IMR-90 (cell line): ENCODE measurements around the gene NDUFB2. TPM values are rescaled to one million over a fixed set of nuclear protein-coding genes. Genes with fewer than 3 reads are reported as not detected.

Experiments
- ATAC-seq: fragments of 200-7000 bp; cut with Tn5 transposase; 2 replicates; pipeline ENCODE4 v1.9.1; 2020; ENCODE audit warnings: low read depth, mild to moderate bottlenecking, moderate library complexity
- BruUV-seq: library from RNA; stranded (reverse); fragments of 400-500 nt; replicated peaks from 2 replicates; lab custom pipeline; 2021; lab: Mats Ljungman, UMichigan
- CTCF ChIA-PET: fragments of 300-600 bp; formaldehyde crosslinking; extraction: SDS; loops from one replicate; lab custom pipeline; 2021; ENCODE audit warnings: antibody characterized with exemption; lab: Yijun Ruan, JAX
- POLR2A ChIA-PET: fragments of 300-600 bp; sonication (Branson Sonifier 250); formaldehyde crosslinking; loops from one replicate; lab custom pipeline; 2022; ENCODE audit warnings: antibody characterized with exemption; ENCODE audit not compliant: unreplicated experiment; lab: Charles Lee
- DNase-seq: peaks from one replicate; pipeline ENCODE4 v3.0.0; 2013
- H2AFZ ChIP-seq: replicated peaks from 2 replicates; pipeline ENCODE3; 2013; ENCODE audit warnings: low read length, mild to moderate bottlenecking; ENCODE audit not compliant: poor library complexity
- H2AK5ac ChIP-seq: 2 replicates; pipeline ENCODE4 v1.6.1; 2013; ENCODE audit warnings: low read depth, low read length, inconsistent platforms
- H2AK9ac ChIP-seq: replicated peaks from 2 replicates; pipeline ENCODE3; 2013; ENCODE audit warnings: mild to moderate bottlenecking, low read depth, low read length, moderate library complexity; ENCODE audit not compliant: poor library complexity
- H2BK120ac ChIP-seq: 2 replicates; pipeline ENCODE4 v1.6.1; 2013; ENCODE audit warnings: low read depth, low read length, inconsistent platforms
- H2BK15ac ChIP-seq: 3 replicates; pipeline ENCODE4 v1.6.1; 2013; ENCODE audit warnings: low read depth, low read length, inconsistent platforms
- H2BK20ac ChIP-seq: 2 replicates; pipeline ENCODE4 v1.6.1; 2013; ENCODE audit warnings: low read depth, mild to moderate bottlenecking, inconsistent platforms, low read length, moderate library complexity
- H2BK5ac ChIP-seq: 2 replicates; pipeline ENCODE4 v1.6.1; 2013; ENCODE audit warnings: mild to moderate bottlenecking, low read depth, low read length, inconsistent platforms; ENCODE audit not compliant: poor library complexity, severe bottlenecking
- H3K14ac ChIP-seq: replicated peaks from 2 replicates; pipeline ENCODE4 v1.6.1; 2013; ENCODE audit warnings: low read depth, low read length, inconsistent platforms
- H3K18ac ChIP-seq: 2 replicates; pipeline ENCODE4 v1.6.1; 2013; ENCODE audit warnings: low read depth, low read length, control low read depth
- H3K23ac ChIP-seq: 2 replicates; pipeline ENCODE4 v1.6.1; 2013; ENCODE audit warnings: low read depth, low read length, inconsistent platforms
- H3K27ac ChIP-seq: 2 replicates; pipeline ENCODE4 v1.5.1; 2013; ENCODE audit warnings: mild to moderate bottlenecking, control low read depth, low read length; ENCODE audit not compliant: insufficient read depth
- H3K27me3 ChIP-seq: 2 replicates; pipeline ENCODE4 v1.6.1; 2013; ENCODE audit warnings: low read length; ENCODE audit not compliant: control insufficient read depth, insufficient read depth
- H3K36me3 ChIP-seq: 2 replicates; pipeline ENCODE4 v1.6.1; 2013; ENCODE audit warnings: low read length, mixed read lengths; ENCODE audit not compliant: control insufficient read depth, insufficient read depth
- H3K4ac ChIP-seq: 2 replicates; pipeline ENCODE4 v1.6.1; 2013; ENCODE audit warnings: low read depth, low read length, inconsistent platforms
- H3K4me1 ChIP-seq: 2 replicates; pipeline ENCODE4 v1.6.1; 2013; ENCODE audit warnings: low read length, mixed read lengths; ENCODE audit not compliant: control insufficient read depth, insufficient read depth
- H3K4me2 ChIP-seq: 2 replicates; pipeline ENCODE4 v1.6.1; 2013; ENCODE audit warnings: low read depth, mild to moderate bottlenecking, control low read depth, low read length, moderate library complexity
- H3K4me3 ChIP-seq: 2 replicates; pipeline ENCODE4 v1.5.1; 2013; ENCODE audit warnings: low read depth, mild to moderate bottlenecking, control low read depth, low read length, moderate library complexity; ENCODE audit not compliant: insufficient read depth
- H3K56ac ChIP-seq: 2 replicates; pipeline ENCODE4 v1.6.1; 2013; ENCODE audit warnings: low read length, inconsistent platforms; ENCODE audit not compliant: insufficient read depth; ENCODE audit errors: extremely low read depth
- H3K79me1 ChIP-seq, 2 experiments: 2 replicates each; pipeline ENCODE4 v1.6.1; 2013; ENCODE audit warnings: low read length in 2 of 2, inconsistent platforms in 1 of 2, low read depth in 1 of 2
- H3K9ac ChIP-seq: 2 replicates; pipeline ENCODE4 v1.6.1; 2013; ENCODE audit warnings: low read depth, low read length, control low read depth
- H3K9me1 ChIP-seq: 2 replicates; pipeline ENCODE4 v1.6.1; 2013; ENCODE audit warnings: low read length, inconsistent platforms; ENCODE audit not compliant: insufficient read depth
- H3K9me3 ChIP-seq: 2 replicates; pipeline ENCODE4 v1.6.1; 2013; ENCODE audit warnings: low read length; ENCODE audit not compliant: control insufficient read depth, insufficient read depth
- H4K20me1 ChIP-seq: 2 replicates; pipeline ENCODE4 v1.6.1; 2013; ENCODE audit warnings: low read length, inconsistent platforms; ENCODE audit not compliant: insufficient read depth
- H4K5ac ChIP-seq: 2 replicates; pipeline ENCODE4 v1.6.1; 2013; ENCODE audit warnings: mild to moderate bottlenecking, low read depth, low read length, control low read depth
- H4K8ac ChIP-seq, 2 experiments: 2 replicates each; pipeline ENCODE4 v1.6.1; 2013; ENCODE audit warnings: low read depth in 2 of 2, low read length in 2 of 2, control low read depth in 1 of 2, inconsistent platforms in 1 of 2
- H4K91ac ChIP-seq: 2 replicates; pipeline ENCODE4 v1.6.1; 2013; ENCODE audit warnings: low read depth, low read length, inconsistent platforms; ENCODE audit not compliant: insufficient read depth
- BHLHE40 ChIP-seq: fragments of 150-350 bp; IDR thresholded peaks from 2 replicates; pipeline ENCODE4 v1.6.1; 2016; ENCODE audit warnings: mild to moderate bottlenecking, low read depth, low read length
- CHD1 ChIP-seq: IDR thresholded peaks from 2 replicates; pipeline ENCODE4 v1.6.1; 2012; ENCODE audit warnings: low read depth, low read length, improper control_type of control experiment
- CTCF ChIP-seq: conservative IDR thresholded peaks from 2 replicates; pipeline ENCODE4 v1.5.1; 2012; ENCODE audit warnings: mild to moderate bottlenecking, low read depth, low read length, improper control_type of control experiment
- MAFK ChIP-seq: IDR thresholded peaks from 2 replicates; pipeline ENCODE4 v1.6.1; 2012; ENCODE audit warnings: low read depth, low read length, improper control_type of control experiment
- MAZ ChIP-seq: IDR thresholded peaks from 2 replicates; pipeline ENCODE4 v1.6.1; 2012; ENCODE audit warnings: low read depth, mild to moderate bottlenecking, low read length, improper control_type of control experiment, moderate library complexity, borderline replicate concordance
- MXI1 ChIP-seq: IDR thresholded peaks from 2 replicates; pipeline ENCODE4 v1.6.1; 2012; ENCODE audit warnings: low read depth, mild to moderate bottlenecking, low read length, moderate library complexity, borderline replicate concordance
- RCOR1 ChIP-seq: IDR thresholded peaks from 2 replicates; pipeline ENCODE4 v1.6.1; 2012; ENCODE audit warnings: mild to moderate bottlenecking, low read length, improper control_type of control experiment; ENCODE audit not compliant: insufficient replicate concordance
- RFX5 ChIP-seq: IDR thresholded peaks from 2 replicates; pipeline ENCODE4 v1.8.0; 2012; ENCODE audit warnings: low read depth, mild to moderate bottlenecking, low read length, moderate library complexity
- SMC3 ChIP-seq: fragments of 150-350 bp; IDR thresholded peaks from 2 replicates; pipeline ENCODE4 v1.6.1; 2016; ENCODE audit warnings: low read depth, mild to moderate bottlenecking, antibody characterized with exemption, low read length, moderate library complexity
- WGBS, 2 experiments: methylation state at CpG; one replicate each; pipeline versions ENCODE4 v1.1.5 to v1.1.7; 2013; ENCODE audit warnings: missing lambda C conversion rate in 2 of 2; ENCODE audit not compliant: insufficient read length in 1 of 2; ENCODE audit errors: extremely low coverage in 2 of 2; 5-methylcytosine and 5-hydroxymethylcytosine counted together
- dilution Hi-C: fragments of 300-500 bp; cut with HindIII; formaldehyde crosslinking; loops from one replicate; pipeline ENCODE4 v1.14.3; 2018; ENCODE audit warnings: low sequenced_read_pairs; ENCODE audit not compliant: unreplicated experiment
- in situ Hi-C: fragments of 300-500 bp; cut with MboI; formaldehyde crosslinking; loops from 3 replicates; pipeline ENCODE4 v1.14.3; 2019; ENCODE audit warnings: low sequenced_read_pairs, inconsistent platforms, mixed read lengths
- intact Hi-C: fragments of 100-400 bp; cut with micrococcal nuclease; formaldehyde crosslinking; loops from 2 replicates; pipeline ENCODE4 v1.10.0; 2022
- polyA plus RNA-seq, 3 experiments: library from polyadenylated mRNA; depleted of rRNA; stranded (reverse); fragments of >200 nt; gene quantifications; 2 replicates each; pipeline ENCODE4 v1.2.3, GENCODE V29; 2012; ENCODE audit warnings: low replicate concordance in 1 of 3
- total RNA-seq: library from RNA; depleted of rRNA; stranded (reverse); fragments of >200 nt; gene quantifications from 2 replicates; pipeline ENCODE4 v1.2.3, GENCODE V29; 2012
- TF ChIP-seq, protein P1 (sequence below): fragments of 150-350 bp; IDR thresholded peaks from 2 replicates; pipeline ENCODE4 v1.6.1; 2017; ENCODE audit warnings: mild to moderate bottlenecking, antibody characterized with exemption, low read length, low read depth

Gene NDUFB2
- total and polyA plus RNA-seq, 2 of the 4 experiments (the other 2 are of a cell fraction), result 81.7 to 143 TPM

DNA sequence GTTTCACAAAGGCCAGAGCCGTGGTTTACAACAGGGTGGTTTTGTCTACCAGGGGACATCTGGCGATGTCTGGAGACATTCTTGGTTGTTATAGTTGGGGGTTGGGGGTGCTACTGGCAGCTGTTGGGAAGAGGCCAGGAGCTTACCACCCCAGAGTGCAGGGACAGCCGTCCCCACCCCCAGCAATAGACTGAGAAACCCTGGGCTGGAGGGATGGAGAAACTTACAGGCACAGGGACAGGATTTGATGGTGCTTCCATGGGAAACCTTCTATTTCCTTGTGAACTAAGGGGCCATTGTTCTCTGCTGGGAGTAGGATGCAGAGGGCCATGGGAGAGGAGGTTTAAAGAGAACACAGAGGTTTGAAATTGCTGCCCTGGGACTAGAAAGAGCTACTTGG is 12.9 kb upstream of the NDUFB2 start:
- dilution Hi-C loops, result no loop called here
- no TSS peak for BruUV-seq

More for the DNA sequence above, 12.9 kb upstream of the NDUFB2 start:
- ATAC-seq (no peak), DNase-seq (no peak)
- Histone ChIP-seq H4K5ac (no peak overlapping the region), H3K4ac (no peak overlapping the region), H3K9ac (no peak overlapping the region), H3K14ac (no peak overlapping the region), H2BK5ac (no peak overlapping the region), H3K4me3 (no peak overlapping the region), H2AFZ (no peak overlapping the region), H3K4me1 (no peaks in the 10 kb centered on the region), H2BK15ac (no peak overlapping the region), H3K9me3 (no peaks in the 10 kb centered on the region), H4K20me1 (no peaks in the 10 kb centered on the region), H3K27me3 (no peaks in the 10 kb centered on the region), H3K9me1 (no peaks in the 10 kb centered on the region), H4K8ac (no peak overlapping the region), H2BK20ac (no peak overlapping the region), H2AK9ac (no peak overlapping the region), H4K91ac (no peak overlapping the region), H3K23ac (no peak overlapping the region), H3K36me3 (peaks cover 9% of the 10 kb centered on the region), H3K27ac (no peak overlapping the region), H3K56ac (no peak overlapping the region), H2AK5ac (no peak overlapping the region), H3K79me1 (no peaks in the 10 kb centered on the region), H3K4me2 (no peak overlapping the region), H3K18ac (no peak overlapping the region), H2BK120ac (no peak overlapping the region)
- ChIA-PET CTCF (no interaction called here), POLR2A (no interaction called here)
- intact Hi-C loops (no loop called here), in situ Hi-C loops (loop anchor here (10.0 kb wide), 1 partner anchor 851 kb away; no protein-coding TSS in a partner anchor)
- TF ChIP-seq RCOR1, result no peak
- TF ChIP-seq SMC3, result no peak
- TF ChIP-seq RFX5, result no peak
- no peak for TF ChIP-seq CHD1
- TF ChIP-seq MXI1, result no peak
- TF ChIP-seq, protein P1, sequence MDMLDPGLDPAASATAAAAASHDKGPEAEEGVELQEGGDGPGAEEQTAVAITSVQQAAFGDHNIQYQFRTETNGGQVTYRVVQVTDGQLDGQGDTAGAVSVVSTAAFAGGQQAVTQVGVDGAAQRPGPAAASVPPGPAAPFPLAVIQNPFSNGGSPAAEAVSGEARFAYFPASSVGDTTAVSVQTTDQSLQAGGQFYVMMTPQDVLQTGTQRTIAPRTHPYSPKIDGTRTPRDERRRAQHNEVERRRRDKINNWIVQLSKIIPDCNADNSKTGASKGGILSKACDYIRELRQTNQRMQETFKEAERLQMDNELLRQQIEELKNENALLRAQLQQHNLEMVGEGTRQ, result no peak
- TF ChIP-seq BHLHE40, result no peak
- TF ChIP-seq MAZ, result no peak
- no peak for TF ChIP-seq MAFK
- no peak for TF ChIP-seq CTCF
- no CpG with 5 or more reads among the region's 3 CpGs for WGBS, 2 experiments
